Activated effector memory CD4-positive, alpha-beta T cell treated with Interleukin-2 at 50 U/mL for 16 hours (primary cell): ENCODE measurements around the gene NDUFB2.
"Not testable (repeated sequence)": the region's sequence is repeated elsewhere in the genome, so short reads cannot be mapped to it uniquely, and the experiment has no call there.

Experiments
- DNase-seq: peaks from one replicate; pipeline ENCODE4 v3.0.0-alpha.2; 2020

Gene NDUFB2

DNA sequence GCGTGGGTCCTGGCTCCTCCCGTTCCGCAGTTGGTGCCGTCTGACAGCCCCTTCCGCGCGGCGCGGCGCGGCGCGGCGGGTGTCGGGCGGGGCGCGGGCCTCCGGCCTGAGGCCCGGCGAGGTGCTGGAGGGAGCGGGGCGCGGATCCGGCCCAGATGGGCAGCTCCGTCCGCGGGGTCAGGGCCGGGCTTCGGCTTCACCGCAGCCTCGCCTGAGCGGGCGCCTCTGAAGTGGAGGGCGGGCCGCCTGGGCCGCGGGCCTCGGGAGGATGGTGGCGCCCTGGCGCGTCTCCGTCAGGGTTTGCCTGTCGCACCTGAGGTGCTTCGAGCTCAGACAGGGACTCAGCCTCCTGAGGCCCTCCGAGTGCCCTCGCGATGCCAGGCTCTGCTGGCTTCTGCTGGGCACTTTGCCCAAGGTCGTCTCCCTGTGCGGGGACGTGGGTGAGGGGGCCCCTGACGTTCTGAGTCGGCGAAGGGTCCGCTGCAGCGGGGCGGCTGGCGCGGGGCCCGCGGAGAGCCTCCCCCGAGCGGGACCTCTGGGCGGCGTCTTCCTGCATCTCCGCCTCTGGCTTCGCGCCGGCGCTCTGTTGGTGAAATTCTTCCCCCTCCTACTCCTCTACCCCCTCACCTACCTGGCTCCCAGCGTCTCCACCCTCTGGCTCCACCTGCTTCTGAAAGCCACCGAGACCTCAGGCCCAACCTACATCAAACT is 23.3 kb upstream of the NDUFB2 start:
- peak; percentile 64 for DNase-seq

DNA sequence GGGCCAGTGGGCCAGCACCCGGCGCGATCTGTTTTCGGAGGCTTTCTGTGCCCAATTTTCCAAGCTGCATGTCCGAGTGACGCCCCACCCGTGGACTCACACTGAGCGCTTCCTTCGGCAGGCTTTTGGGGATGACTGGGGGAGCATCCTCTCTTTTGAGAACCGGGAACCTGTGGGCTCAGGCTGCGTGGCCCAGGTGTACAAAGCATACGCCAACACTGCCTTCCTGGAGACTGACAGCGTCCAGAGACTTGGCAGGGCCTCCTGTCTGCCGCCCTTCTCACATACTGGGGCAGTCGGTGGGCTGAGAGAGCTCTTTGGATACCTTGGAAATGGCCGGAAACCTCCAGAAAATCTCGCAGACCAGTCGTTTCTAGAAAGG is 22.7 kb upstream of the NDUFB2 start:
- no peak for DNase-seq

DNA sequence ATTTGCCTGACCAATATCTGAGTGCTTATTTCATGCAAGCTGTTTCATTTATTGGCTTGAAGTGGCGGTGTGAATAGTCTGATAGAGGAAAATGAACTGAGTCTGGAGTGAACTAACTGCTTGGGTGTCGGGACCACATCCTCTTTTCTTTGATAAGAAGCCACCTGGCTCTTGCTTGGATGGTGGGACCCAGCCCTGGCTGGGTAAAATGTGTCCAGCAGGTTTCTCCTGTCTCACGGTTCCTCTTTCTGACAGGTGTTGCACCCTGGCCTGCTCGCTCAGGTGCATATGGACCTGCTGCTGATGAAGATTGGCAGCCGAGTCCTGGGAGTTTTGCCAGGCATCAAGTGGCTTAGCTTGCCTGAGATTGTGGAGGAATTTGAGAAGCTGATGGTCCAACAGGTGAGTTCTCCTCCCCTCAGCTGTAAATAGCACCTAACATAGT is 22.1 kb upstream of the NDUFB2 start:
- DNase-seq = no peak

DNA sequence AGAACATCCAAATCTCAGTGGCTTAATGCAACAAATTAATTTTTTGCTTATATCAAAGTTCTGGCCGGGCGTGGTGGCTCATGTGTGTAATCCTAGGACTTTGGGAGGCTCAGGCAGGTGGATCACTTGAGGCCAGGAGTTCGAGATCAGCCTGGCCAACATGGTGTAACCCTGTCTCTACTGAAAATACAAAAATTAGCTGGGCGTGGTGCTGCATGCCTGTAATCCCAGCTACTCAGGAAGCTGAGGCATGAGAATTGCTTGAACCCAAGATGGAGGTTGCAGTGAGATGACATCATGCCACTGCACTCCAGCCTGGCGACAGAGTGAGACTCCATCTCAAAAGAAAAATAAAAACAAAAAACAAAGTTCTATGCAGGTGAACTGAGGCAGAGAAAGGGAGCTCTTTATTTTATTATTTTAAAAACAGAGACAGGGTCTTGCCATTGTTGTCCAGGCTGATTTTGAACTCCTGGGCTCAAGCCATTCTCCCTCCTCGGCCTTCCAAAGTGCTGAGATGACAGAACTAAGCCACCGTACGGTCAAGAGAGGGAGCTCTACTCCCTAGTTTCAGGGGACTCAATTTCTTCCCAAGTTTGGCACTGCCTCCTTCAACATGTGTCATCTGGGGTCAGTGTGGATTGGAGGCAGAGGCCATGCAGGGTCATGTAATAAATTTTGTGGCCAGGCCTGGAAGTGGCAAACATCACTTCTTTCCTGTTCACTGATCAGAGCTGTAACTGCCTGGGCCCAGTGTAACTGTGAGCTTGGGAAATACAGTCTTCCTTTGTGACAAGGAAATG is 21.4 kb upstream of the NDUFB2 start:
- DNase-seq = no peak

DNA sequence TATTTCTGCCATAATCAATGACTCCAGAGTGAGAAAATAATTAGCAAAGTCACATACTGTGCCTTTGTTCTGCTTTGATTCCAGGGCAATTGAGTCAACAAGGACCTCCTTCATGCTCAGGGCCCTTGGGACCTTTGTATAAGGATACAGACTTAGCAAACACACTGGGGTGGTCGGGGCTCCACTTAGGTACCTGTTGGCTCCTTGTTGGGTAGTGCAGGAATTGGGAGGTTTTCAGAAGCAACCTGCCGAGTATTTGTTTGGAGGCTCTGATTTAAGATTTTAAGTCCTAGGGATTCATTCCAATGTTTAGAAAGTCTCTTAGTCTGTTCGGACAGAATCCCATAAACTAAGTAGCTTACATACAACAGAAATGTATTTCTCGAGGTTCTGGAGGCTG is 20.8 kb upstream of the NDUFB2 start:
- DNase-seq = no peak

DNA sequence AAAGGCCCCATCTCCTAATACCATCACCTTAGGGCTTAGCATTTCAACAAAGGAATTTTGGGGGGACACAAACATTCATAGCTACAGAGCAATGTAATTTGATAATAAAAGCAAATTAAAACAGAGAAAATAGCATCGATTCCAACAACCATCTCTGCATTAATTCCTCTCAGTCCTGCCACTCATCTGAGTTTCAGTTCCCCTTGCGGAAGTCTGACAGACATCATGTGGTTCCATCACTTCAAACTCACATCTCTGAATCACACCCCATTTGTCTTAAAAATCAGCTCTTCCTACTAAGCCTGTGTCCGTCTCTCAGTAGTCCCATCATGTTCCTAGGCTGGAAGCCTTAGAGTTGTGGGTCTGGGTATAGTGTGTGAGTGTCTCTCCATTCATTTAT is 20.2 kb upstream of the NDUFB2 start:
- no peak for DNase-seq

DNA sequence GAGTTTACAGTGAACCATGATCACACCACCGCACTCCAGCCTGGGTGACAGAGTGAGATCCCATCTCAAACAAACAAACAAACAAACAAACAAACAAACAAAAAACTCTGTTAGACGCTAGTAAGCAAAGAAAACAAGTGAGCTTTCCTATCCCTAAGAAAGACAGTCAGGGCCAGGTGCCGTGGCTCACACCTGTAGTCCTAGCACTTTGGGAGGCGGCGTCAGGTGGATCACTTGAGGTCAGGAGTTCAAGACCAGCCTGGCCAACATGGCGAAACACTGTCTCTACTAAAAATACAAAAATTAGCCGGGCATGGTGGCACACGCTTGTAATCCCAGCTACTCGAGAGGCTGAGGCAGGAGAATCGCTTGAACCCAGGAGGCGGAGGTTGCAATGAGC is 19.6 kb upstream of the NDUFB2 start:
- not testable (repeated sequence) for DNase-seq

DNA sequence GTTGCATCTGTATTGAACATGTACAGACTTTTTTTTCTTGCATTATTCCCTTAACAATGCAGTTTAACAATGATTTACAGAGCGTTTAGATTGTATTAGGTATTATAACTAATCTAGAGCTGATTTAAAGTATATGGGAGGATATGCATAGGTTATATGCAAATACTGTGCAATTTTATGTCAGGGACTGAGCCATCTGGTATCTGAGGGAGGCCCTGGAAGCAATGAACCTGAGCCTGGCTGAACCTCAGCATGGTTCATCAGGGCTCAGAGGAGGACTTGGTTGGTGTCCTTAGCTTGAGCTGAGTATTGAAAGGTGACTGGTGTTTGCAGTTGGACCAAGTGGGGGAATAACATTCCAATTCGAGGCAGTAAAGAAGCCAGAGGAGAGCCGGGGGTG is 19.0 kb upstream of the NDUFB2 start:
- DNase-seq = no peak

DNA sequence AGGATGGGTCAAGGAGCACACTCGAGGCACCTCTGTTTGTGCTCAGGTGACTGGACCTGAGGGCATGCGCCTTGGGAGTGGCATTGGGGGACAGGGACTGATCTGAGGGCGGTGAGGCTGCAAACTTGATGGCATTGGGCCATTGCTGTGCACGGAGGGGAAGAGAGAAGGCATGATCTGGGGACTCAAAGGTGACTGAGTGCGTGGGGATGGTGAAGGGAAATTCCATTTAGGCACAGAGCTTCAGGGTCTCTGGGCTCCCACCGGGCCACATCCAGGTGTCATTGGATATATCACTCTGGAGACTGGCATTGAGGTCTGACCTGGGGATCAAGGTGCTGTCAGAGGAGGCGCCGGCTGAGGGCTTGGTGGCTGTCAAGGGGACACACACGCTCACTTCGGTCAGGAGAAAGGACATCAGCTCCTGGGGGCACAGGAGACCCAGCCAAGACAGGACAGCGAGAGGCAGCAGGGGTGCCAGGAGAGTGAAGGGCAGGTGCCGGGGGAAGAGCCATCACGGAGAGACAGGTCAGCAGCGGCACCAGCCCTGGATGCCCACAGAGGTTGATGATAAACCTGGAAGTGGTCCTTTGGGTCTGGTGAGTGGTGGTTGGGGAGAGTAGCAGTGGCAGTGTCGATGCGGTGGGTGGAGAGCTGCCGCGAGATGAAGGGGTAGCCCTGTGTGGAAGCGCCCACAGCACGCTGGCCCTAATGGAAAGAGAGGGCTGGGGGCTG is 18.3 kb upstream of the NDUFB2 start:
- no peak for DNase-seq

DNA sequence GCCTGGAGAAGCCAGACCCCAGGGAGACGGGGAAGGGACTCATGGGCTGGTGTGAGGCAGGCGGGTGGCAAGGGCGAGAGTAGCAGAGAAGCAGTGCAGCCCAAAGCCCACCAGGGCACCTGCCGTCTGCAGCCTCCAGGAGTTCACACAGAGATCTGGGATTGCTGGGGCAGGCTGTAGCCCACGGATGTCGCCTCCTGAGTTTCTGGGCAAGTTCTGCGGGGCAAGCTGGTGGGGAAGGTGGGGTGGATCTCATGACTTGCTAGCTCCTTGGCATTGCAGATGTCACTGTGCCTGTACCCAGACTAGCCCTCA is 17.7 kb upstream of the NDUFB2 start:
- DNase-seq = no peak

DNA sequence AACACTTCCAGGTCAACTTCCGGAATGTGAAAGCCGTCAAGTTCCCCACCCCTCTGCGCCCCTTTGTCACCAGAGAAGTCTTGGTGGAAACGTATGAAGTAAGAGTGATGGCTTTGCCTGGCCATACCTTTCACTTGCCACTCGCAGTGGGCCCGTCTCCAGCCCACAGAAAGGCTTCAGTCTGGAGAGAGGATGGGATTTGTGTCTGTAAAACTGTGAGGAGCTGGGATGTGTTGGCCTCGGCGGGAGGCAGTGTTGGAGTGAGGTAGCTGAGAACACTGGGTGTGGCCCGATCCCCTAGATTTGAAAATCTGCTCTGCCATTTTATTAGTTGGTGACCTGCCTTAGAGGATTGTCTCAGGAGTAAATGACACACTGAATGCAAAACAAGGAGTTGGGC is 17.3 kb upstream of the NDUFB2 start:
- DNase-seq = no peak

DNA sequence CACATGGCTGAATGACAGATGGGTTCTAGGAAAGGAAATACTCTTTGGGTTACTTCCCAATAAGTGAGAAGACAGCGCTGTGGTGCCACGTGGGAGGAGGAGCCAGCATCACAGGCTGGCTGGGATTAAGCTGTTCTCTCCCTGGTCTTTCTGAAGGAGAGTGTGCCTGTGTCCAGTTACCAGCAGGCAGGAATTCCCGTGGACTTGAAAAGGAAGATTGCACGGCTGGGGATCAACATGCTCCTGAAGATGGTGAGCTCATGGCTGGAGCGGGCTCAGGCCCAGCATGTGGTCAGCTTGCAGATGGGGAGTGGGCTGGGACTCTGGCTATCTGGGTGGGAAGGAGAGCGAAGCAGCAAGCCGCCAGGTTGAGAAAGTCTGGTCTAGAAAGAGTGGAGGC is 15.6 kb upstream of the NDUFB2 start:
- DNase-seq = no peak

DNA sequence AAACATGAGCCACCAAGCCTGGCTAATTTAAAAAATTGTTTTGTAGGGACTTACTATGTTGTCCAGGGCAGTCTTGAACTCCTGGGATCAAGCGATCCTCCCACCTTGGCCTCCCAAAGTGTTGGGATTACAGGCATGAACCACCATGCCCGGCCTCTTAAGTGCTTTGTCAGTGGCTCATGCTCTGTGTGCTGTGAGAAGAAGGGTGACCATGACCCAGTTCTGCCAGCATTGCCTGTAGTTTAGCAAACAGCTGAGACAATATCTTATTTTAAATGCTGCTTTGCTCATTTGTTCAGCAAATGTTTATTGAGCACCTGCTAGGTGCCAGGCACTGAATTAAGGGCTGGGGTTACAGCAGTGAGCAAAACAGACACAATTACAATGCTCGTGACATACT is 14.7 kb upstream of the NDUFB2 start:
- no peak for DNase-seq

DNA sequence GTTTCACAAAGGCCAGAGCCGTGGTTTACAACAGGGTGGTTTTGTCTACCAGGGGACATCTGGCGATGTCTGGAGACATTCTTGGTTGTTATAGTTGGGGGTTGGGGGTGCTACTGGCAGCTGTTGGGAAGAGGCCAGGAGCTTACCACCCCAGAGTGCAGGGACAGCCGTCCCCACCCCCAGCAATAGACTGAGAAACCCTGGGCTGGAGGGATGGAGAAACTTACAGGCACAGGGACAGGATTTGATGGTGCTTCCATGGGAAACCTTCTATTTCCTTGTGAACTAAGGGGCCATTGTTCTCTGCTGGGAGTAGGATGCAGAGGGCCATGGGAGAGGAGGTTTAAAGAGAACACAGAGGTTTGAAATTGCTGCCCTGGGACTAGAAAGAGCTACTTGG is 12.9 kb upstream of the NDUFB2 start:
- no peak for DNase-seq

DNA sequence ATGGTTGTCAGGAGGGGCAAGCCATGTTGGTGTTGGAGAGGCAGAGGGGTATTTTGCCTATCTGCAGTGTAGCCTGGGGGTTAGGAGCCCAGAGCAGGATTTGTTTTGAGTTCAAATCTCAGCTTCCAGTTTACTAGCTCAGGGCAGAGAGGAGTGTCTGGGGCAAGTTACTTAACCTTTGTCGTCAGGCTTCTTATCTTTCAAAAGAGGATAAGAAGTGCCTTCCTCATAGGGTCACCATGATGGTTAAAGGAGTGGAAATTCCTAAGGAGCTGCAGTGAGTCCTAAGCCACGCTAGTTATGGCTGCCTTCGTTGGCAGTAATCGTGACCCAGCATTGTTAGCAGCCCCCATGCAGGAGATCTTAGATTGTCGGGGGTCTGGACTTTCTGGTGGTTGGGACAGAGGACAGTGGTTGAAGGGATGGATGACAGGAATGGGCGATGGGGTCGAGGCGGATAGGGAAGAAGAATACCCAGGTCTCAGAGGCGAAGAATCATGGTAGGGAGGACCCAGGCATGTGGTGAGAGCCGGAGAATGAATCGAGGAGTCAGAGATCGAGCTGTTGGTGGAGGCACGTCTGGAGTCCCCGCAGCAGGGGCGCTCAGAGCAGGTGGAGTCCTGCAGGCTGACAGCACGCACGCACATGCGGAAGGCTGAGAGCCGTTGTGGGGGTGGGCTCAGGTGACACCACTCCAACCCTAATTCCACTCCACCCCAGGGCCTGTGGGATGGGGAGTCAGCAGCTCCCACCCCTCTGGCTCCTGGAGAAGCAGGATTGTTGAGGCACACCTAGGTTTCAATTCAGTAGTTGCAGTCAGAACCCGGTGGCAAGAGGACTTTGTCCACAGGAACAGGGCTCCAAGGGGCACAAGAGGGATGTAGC is 12.2 kb upstream of the NDUFB2 start:
- DNase-seq = no peak

DNA sequence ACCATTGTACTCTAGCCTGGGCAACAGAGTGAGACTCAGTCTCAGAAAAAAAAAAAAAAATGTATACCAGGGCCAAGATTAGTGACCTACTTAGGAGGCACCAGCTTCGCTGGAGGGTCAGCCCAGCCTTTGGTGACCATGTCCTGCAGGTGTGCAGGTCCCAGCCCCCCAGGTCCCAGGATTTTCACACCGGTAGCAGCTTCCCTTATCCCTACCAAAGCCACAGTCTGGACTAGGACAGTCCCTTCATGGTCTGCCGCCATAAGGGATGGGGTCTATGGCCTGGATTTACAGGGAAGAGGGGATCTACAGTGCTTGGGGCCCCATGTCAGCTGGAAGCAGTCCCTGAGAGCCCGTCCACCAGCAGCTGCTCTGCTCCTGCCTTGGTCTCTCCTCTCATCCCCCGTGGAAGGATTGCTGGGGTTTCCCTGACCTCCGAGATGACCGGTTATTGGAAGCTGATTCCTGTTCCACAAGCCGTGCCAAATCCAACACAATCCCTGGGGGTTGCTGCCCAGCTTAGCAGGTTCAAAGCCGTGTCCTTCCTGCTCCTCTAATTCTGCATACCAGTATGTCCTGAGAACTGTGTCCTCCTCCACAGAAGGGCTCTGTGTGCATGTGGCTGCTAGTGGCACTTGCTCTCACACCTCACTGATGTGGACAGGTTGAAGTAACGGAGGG is 11.0 kb upstream of the NDUFB2 start:
- no peak for DNase-seq

DNA sequence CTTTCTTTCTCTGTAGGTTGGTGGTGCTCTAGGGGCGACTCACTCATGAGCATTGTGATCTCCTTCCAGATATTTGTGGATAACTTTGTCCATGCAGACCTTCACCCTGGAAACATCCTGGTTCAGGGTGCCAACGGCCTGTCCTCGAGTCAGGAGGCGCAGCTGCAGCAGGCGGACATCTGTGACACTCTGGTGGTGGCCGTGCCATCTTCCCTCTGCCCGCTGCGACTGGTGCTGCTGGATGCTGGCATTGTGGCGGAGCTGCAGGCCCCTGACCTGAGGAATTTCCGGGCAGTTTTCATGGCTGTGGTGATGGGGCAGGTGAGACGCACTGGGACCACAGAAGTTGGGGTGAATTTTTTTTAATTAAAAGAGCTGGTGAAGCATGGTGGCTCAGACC is 9.6 kb upstream of the NDUFB2 start:
- DNase-seq = no peak

DNA sequence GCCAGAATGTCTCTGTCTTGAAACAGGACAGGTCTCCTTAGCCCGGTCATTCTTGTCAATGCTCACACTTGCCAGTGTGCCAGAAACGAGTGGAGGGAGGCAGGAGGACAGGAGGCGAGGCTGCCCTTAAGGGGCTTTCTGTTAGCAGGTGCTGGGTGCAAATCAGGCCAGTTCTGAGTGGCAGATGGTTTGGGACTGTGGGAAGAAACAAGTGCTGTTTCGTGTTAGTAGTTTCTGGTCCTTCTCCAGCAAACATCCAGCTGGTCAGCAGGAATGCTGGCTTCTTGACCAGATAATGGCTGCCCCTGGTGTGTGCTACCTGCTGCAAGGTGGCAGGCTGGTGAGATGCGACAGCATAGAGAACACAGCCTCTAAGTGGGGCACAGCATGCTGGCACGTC is 8.2 kb upstream of the NDUFB2 start:
- DNase-seq = no peak

DNA sequence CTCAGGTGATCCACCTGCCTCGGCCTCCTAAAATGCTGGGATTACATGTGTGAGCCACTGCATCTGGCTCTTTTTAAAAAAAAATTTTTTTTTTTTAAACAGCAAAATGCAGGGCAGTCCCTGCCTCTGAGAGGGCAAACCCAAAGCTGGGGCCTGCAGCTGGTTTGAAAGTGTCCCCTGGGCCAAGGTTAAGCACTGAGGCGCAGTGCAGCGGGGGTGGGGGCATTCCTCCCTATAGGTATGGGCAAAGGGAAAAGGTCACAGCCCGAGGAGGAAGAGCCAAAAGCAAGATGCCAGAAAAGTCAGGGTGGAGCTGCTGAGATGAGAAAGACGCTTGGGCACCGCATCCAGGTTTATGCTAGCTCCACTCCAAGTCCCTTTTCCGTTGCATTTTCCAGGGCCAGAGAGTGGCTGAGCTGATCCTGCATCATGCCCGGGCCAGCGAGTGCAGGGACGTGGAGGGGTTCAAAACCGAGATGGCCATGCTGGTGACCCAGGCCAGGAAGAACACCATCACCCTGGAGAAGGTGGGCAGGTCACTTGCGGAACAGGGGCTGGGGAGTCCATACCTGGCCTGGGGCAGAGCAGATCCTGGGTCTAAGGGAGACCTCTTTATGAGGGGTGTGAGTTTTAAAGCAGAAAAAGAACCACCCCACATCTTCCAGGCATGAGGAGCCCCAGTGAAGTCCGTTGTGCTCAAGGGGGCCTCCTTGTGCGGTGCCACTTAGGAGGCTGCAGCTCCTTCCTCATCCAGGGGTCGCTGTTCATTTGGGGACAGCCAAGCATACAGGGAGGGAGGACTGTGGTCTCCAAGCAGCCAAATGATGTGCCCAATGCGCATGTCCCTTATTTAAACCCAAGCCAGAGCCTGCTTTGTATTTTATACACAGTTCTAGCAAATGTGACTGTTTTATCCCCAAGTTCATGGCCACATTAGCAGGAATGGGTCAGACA is 7.0 kb upstream of the NDUFB2 start:
- no peak for DNase-seq

DNA sequence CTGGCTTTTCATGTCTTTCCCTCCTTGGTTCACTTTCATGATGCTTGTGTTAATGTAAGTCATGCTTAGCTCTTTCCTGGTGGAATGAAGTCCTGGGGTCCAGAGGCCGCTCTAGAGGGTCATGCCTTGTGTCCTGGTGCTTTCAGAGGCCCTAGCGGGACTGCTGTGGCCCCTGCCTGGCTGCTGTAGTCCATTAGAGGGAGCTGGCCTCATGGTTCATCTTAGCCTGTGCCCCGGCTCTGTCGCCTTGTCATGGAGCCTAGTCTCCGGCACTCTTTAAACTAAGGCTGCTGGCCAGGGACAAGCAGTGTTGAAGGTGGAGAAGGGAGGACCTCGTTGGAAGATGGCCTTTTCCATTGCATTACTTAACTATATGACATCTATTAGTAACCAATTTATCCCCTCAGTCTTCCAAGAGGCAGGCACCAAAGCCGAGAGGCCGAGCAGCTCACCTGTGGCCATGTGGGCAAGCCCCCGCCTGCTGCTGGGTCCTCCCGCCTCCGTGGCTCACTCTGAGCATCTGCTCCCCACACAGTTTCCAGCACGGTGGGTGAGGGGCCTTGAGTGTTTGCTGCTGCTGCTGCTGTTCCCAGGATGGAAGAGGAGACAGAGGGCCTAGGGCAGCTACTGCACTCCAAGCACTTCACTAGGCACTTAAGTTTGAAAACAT is 5.0 kb upstream of the NDUFB2 start:
- DNase-seq = no peak

DNA sequence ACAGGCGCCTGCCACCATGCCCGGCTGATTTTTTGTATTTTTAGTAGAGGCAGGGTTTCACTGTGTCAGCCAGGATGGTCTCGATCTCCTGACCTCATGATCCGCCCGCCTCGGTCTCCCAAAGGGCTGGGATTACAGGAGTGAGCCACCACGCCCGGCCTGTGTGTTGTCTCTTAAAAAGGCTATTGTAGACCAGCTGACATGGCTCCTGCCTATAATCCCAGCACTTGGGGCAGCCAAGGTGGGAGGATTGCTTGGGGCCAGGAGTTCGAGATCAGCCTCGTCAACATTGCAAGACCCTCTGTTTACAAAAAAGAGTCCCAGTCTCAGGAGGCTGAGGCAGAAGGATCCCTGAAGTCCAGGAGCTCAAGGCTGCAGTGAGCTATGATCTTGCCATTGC is 2.7 kb upstream of the NDUFB2 start:
- not testable (repeated sequence) for DNase-seq
